HG03135 (cell line): ENCODE data around the gene AMOTL1.
A peak's percentile ranks its signal among the peaks of the same experiment; 100 is the strongest.

Source experiments
- ATAC-seq: cut with Tn5 transposase; IDR thresholded peaks from one replicate; pipeline ENCODE4 v1.9.1; 2021; ENCODE audit warnings: mild to moderate bottlenecking, moderate library complexity; ENCODE audit not compliant: unreplicated experiment

The AMOTL1 gene

GRCh38 chr11:94767701-94768601 is at the start of gene AMOTL1:
Gene AMOTL1 (plus strand): TSS chr11:94768356. CDS start chr11:94768512, 156 bp downstream.
- ATAC-seq = peak; percentile 90

DNA sequence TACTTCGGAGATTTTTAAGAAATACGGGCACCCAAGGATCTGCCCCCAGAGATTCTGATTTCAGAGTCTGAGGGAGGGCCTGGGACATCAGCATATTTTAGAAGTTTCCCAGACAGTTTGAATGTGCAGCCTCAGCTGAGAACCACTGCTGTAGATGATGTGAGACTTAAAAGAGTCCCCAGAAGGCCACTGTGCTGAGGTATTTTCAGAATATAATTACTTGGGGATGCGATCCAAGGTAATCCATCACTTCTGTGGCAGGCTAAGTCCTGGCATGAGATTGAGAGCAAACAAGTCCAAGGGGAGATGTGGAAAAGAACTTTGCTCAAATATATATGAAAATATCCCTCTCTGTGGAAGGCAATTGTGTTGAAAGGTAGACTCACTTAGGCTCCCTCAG is 48.3 kb upstream of the AMOTL1 start:
- ATAC-seq = no peak

DNA sequence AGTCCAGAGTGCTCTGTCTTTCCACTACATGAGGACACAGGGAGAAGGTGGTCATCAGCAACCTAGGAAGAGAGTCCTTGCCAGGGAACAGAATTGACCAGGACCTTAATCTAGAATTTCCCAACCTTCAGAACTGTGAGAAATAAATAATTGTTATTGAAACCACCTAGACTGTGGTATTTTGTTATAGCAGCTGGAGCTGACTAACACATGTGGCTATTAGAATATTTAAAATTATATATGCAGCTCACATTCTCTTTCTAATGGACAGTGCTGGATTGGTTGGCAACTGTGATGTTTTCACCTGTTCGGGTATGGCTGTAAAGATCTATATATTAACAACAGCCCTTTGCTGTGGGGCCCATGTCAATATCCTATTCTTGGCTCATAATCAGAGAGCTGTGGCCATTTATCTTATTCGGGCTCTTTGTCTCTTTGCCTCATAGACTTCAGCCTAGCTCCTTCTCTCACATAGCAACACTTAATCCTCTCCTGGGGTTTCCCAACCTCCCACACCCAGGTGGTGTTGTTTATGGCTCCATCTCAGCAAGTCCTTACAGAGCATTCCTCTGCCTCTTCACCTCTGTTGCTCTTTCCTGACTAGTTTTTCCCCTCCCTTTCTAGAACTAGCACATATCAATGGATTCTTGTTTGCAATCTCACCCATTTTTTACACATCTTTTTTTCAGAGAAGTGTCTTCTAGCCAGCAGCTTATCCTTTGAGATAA is 46.4 kb upstream of the AMOTL1 start:
- ATAC-seq = no peak

DNA sequence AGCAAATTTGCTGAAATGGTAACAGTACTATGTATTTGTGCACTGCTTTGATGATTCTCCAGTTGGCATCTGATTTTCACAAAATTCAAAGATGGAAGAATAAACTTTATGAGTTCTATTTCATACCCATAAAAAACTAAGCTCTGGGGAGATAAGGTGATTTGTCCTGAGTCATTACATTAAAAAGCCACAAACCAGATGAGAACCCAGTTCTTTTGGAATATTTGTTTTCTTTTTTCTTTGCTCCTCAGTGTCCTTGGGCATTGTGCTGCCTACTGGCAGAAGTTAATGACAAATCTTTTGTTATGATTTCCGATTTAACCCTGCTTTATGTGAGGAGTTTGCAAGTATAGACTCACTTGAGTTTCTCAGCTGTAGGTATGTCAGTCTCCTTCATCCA is 45.4 kb upstream of the AMOTL1 start:
- ATAC-seq = no peak

- ATAC-seq = no peak
Observed at GRCh38 chr11:94725097-94725496, 43.1 kb upstream of the AMOTL1 start.

DNA sequence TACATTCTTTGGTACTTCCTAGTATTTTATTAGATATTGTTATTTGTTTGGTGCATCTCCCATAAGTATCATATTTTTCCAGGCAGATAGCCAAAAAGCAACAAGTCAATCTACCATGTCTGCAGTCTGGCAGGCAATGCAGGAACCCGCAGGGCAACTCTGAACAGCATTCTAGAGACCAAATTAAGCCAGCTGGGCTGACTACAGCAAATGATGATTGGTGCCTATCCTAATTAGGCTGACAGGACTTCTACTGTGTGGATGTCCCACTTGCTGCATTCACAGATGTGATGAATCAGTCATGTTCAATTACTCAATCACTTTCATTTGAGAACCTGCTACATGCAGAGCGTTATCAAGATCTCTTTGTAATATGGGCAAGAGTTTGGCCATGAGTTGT is 40.3 kb upstream of the AMOTL1 start:
- no peak for ATAC-seq

DNA sequence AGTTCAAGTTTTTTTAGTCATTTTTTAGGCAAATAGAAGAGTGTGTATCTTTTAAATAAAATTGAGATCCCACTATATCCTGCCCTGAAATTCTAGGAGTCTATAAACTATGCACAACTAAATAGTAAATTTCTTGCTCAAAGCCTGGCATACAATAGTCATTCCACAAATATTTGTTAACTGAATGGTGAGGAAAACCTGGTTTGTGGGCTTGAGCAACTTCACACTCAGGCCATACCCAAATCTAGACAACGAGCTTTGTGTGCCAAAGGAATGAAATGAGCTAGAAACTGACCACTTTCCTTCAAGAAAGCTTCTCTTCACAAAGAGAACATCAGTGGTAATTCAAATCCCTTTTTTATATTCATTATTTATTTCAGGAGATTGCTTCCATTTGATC is 39.6 kb upstream of the AMOTL1 start:
- no peak for ATAC-seq

DNA sequence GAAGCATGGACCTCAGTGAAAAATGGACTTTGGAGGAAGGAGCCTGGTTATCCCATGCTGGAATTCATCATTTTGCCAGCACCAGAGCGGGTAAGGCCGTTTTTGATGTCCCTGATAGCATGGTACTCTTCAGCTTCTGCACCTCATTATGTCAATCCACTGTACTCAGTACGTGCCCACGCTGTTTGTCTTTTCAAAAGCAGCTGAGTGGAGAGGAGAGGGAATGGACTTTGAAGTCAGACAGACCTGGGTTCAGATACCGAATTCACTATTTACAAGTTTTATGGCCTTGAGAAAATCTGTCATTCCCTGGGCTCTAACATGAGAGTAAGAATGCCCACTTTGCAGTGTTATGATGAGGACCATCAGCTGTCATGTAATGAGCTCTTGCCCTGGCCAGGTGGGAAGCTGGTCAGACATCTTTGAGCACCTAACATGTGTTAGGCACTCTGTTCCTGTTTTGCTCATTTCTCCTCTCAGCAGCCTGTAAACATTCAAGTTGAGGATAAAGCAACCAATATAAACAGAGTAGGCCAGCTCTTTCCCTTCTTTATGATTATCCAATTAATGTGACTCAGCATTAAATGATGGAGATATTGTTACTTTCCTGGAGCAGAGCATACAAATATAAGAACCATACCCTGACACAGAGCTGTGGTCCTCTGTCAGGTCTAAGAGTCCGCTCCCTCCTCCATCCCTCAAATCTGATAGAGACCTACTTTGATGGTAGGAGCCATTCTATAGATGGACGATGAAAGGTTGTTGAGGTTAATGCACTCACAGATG is 39.0 kb upstream of the AMOTL1 start:
- no peak for ATAC-seq

GRCh38 chr11:94730153-94730552 is 38.0 kb upstream of the AMOTL1 start:
- no peak for ATAC-seq

GRCh38 chr11:94731880-94732601 is 36.1 kb upstream of the AMOTL1 start:
- ATAC-seq = no peak

GRCh38 chr11:94732617-94733281 is 35.4 kb upstream of the AMOTL1 start:
- ATAC-seq = no peak

GRCh38 chr11:94734563-94735275 is 33.4 kb upstream of the AMOTL1 start:
- no peak for ATAC-seq

DNA sequence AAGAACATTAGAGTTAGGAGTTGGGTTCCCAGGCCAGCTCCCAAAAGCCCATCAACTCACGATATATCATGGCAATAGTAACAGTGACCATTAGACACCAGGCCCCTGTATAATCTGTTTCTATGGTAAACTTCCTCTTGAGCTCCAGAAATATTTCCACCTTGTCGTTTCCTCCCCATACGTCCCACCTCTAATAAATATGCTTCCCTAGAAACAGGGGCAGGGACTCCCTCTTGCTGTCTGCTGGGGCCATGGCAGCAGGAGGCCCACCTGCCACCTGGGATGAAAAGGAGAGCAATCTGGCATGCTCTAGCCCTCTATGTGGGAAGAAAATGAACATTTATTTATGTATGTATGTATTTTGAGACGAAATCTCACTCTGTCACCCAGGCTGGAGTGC is 32.2 kb upstream of the AMOTL1 start:
- no peak for ATAC-seq

- ATAC-seq = no peak
Observed at GRCh38 chr11:94737171-94737611, 31.0 kb upstream of the AMOTL1 start.

DNA sequence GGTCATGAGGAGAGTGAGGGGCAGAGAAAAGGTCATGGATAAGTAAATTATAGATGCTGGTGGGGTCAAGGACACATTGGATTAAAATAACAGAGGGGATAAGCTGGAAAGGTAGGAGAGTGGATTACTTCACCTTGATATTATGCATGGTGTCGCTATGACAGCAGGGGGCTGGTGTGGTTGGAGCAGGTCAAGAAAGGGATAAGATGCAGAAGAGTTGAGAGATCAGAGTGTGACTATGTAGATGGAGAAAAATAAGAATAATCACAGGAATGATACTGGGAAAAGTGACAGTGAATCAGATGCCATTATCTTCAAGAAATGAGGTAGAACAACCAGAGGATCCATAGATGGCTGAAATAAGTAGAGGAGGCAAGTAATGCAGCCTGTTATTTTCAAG is 29.4 kb upstream of the AMOTL1 start:
- ATAC-seq = no peak

DNA sequence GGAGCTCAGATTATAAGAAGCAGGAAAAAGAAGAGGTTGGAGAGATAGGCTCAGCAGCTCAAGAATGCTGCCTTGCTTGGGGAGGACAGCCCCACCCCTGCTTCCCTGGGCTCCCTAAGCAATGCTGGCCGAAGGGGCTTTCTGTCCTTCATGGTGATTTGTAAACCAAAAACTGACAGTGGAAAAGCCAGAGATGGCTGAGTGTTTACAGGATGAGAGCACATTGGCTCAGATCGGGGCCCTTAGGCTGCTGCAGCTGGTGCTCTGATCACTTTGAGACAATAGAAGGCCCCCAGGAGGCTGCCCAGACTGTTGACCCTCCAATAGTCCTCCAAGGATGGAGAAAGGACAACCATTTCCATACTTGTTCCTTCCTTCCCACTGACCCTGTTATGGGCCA is 28.8 kb upstream of the AMOTL1 start:
- no peak for ATAC-seq

DNA sequence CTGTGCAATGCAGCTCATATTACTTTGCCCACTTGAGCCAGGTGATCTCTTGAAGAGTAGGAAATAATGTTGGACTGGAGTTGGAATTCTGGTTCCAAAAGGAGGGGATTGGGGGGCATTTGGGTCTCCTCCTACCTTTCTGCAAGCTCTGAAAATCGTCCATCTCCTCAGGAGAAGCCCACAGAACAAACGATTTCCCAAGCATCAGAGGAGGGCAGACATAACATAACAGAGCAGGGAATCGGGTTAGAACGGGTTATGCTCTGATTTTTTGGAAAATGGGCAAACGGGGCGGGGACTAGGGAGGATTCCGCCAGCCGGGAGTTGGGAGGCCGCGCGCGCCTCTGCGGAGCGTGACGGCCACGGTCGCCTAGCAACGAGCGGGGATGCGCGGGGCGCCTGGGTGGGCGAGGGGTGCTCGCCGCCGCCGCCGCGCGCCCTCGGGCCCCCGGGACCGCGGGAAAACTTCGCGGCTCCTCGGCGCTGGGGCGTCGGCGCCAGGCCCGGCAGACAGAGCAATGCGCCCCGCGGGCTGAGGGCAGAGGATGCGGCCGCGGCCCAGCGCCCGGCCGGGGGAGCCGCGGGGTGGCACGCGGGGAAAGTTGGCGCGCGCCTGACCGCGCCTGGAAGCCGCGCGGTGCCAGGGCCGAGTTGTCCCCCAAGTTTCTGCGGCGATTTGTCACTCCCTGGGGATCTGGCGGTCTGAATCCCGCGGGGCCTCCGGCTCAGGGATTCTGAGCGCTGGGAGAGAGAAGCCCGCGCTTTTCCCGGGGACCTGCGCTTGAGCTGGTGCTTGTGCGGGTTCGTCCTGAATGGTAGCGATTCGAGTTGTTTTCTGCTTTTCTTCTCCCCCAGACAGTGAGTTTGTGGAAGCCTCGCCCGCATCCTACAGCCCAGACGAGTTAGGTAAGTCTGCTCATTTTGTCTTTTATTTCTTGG is 27.8 kb upstream of the AMOTL1 start:
- no peak for ATAC-seq

DNA sequence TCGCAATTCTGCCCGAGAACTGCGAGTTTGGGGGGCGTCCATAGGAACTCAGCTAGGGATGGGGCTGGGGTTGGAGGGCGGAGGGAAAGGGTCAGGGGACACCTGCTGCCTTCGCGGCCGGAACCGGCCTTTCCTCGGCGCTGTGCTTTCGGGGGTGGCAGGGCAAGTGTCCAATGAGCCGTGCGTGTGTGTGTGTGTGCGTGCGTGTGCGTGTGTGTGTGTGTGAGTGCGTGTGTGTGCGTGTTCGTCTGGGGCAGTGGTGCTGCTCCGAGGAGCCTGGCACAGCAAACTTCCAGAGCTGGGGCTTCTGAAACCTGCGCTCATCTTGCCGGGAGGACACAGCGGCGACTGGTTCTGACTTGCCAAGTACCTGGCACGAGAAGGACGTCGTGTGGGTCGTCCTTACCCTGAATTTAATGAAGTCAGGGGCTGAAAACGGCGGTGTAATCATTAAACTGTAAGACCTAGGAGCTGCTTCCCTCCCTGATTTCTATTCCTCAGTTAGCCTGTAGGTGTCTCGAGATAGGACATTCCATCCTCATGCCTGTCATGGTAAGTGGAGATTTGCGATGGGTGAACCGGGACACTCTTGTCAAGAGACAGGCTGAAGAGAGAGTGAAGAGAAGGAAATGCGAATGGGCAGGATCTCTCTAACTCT is 27.0 kb upstream of the AMOTL1 start:
- no peak for ATAC-seq
